Fibroblast of skin of scalp (primary cell): ENCODE results near the gene TRIM29.

Source experiments
- DNase-seq: peaks from one replicate; pipeline ENCODE4 v3.0.0-alpha.2; 2013

Gene TRIM29

DNA sequence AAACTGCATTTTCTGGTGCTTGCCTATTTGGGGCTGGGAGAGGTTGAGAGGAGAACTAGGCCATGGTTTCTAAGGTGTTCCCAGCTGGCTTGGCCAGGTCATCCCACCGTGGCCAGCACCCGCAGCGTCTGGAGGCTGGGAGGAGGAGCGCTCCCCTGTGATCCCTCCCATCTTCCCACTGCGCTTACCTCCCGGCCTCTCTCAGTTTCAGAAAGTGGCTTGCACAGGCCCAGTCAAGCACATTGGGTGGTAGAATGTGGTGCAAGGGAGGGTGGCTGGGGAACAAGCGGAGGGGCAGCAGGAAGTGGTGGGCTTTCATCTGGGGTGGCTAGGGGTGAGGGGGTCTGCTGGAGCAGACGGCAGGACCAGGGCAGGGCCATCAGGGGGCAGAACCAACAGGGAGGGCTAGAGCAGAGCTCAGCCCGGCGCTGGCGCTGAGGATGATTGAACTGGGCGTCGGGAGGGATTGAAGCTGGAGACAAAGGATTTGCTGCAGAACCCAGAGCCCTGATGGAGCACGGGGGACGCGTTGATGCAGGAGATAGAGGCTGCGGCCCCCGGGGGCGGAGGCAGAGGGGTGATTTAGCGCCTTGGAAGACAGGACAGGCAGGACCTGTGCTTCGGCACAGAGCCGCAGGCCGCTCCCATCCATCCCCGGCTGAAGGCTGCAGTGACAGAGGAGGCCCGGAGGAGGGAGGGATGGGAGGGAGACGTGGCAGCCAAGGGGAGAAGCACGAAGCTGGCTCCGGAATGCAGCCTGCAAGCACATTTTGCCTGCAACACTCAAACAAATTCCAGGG, 76.0 kb downstream of the TRIM29 start:
- peak; percentile 63 for DNase-seq
